PFSK-1 (cell line): ENCODE data around the gene LRRC4B.

ENCODE experiments used
- POLR2AphosphoS5 ChIP-seq: IDR thresholded peaks from 2 replicates; pipeline ENCODE4 v1.6.1; 2012; ENCODE audit warnings: low read depth, mild to moderate bottlenecking, control low read depth, low read length, moderate library complexity
- REST ChIP-seq, 2 experiments: IDR thresholded peaks; 2 replicates each; pipeline versions ENCODE4 v1.6.1 to v1.8.0; 2011 to 2012; ENCODE audit warnings: low read depth in 2 of 2, low read length in 2 of 2, control low read depth in 1 of 2, inconsistent platforms in 1 of 2, mild to moderate bottlenecking in 1 of 2, moderate library complexity in 1 of 2; ENCODE audit not compliant: insufficient read depth in 1 of 2
- SIN3A ChIP-seq: IDR thresholded peaks from 2 replicates; pipeline ENCODE4 v1.6.1; 2012; ENCODE audit warnings: mild to moderate bottlenecking, low read length, moderate library complexity, borderline replicate concordance; ENCODE audit not compliant: insufficient read depth
- TAF1 ChIP-seq: IDR thresholded peaks from 2 replicates; pipeline ENCODE4 v1.6.1; 2012; ENCODE audit warnings: low read length, control low read depth, borderline replicate concordance; ENCODE audit not compliant: insufficient read depth

DNA sequence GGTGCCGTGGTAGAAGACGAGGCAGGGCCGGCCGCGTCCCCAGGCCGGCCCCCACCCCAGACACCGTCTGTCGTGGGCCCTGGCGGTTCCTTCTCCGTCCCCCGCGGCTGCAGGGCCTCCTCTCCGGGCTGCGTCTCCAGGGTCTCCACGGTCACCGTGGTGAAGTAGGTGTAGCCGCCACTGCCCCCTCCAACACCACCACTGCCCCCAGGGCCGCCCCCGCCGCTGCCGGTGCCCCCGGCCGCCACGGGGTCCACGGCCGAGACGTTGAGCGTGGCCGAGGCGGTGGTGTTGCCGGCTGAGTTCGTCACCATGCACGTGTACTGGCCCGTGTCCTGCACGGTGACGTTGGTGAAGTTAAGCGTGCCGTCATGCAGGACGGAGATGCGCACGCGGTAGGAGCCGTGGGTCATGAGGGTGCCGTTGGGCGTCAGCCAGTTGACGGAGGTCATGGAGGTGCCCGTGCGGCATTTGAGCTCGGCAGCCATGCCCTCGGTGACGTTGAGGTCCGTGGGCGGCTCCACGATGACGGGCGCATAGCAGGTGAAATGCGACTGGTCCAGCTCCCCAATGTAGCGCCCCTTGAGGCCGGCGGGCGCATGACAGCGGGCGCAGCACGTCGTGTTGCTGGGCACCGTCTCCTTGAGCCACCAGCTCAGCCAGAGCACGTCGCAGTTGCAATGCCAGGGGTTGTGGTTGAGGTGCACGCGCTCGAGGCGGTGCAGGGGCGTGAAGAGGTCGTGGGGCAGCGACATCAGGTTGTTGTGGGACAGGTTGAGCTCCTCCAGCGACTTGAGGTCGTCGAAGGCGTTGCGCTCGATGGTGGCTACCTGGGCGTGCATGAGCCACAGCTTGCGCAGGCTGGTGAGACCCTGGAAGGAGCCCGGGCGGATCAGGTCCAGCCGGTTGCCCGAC is 49.9 kb downstream of the LRRC4B start:
- no peak for TF ChIP-seq POLR2AphosphoS5
- TF ChIP-seq SIN3A, result no peak
- TF ChIP-seq REST (IDR thresholded peaks at IDR 0.05; ENCODE audit: insufficient read depth in 1 of 2, low read depth in 2 of 2, low read length in 2 of 2), result no peak
- no peak for TF ChIP-seq TAF1
